Measurements from ENCODE around the gene TCERG1.

The TCERG1 gene

DNA sequence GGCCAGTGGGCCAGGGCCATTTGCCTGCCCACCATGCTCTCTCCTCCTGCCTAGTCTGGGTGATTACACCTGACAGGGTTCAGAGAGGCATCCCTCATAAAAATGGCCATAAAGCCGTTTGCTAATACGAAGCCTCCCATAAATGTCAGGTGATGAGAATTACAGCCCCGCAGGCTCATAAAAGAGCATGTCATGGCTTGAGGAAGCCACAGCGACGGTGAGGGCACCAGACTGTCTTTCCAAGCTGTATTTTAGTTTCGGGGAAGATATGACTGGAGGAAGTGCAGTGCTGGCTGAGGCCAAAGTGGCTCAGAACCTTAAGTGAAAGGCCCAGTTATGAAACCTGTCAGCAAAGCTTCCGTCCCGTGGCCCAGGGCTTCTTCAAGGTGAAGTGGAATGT is 18.5 kb upstream of the TCERG1 start:
- no peak for DNase-seq (ENCODE audit: low spot score)
- TF ChIP-seq, protein P1, sequence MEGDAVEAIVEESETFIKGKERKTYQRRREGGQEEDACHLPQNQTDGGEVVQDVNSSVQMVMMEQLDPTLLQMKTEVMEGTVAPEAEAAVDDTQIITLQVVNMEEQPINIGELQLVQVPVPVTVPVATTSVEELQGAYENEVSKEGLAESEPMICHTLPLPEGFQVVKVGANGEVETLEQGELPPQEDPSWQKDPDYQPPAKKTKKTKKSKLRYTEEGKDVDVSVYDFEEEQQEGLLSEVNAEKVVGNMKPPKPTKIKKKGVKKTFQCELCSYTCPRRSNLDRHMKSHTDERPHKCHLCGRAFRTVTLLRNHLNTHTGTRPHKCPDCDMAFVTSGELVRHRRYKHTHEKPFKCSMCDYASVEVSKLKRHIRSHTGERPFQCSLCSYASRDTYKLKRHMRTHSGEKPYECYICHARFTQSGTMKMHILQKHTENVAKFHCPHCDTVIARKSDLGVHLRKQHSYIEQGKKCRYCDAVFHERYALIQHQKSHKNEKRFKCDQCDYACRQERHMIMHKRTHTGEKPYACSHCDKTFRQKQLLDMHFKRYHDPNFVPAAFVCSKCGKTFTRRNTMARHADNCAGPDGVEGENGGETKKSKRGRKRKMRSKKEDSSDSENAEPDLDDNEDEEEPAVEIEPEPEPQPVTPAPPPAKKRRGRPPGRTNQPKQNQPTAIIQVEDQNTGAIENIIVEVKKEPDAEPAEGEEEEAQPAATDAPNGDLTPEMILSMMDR (IDR thresholded peaks at IDR 0.05): no peak
- Histone ChIP-seq H3K27ac (no peak overlapping the region), H3K4me3 (no peak overlapping the region)

DNA sequence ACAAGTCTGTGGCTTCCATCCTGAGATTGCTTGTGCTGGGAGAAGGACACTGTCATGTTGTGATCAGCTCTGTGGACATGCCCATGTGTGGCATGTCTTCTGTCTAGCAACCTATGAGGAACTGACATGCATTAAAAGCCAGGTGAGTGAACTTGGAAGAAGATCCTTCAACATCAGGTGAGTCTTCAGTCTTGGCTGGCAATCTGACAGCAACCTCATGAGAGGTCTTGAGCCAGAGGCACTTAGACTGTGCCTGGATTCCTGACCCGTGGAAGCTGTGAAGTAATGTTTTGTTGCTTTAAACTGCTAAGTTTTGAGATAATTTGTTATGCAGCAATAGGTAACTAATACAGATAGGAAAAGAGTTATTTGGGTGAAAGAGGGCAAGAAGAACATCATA is 6.8 kb upstream of the TCERG1 start:
- DNase-seq (ENCODE audit: low spot score): no peak
- Histone ChIP-seq H3K27ac (no peak overlapping the region), H3K4me3 (no peak overlapping the region)
- TF ChIP-seq, protein P1 (IDR thresholded peaks at IDR 0.05): no peak

DNA sequence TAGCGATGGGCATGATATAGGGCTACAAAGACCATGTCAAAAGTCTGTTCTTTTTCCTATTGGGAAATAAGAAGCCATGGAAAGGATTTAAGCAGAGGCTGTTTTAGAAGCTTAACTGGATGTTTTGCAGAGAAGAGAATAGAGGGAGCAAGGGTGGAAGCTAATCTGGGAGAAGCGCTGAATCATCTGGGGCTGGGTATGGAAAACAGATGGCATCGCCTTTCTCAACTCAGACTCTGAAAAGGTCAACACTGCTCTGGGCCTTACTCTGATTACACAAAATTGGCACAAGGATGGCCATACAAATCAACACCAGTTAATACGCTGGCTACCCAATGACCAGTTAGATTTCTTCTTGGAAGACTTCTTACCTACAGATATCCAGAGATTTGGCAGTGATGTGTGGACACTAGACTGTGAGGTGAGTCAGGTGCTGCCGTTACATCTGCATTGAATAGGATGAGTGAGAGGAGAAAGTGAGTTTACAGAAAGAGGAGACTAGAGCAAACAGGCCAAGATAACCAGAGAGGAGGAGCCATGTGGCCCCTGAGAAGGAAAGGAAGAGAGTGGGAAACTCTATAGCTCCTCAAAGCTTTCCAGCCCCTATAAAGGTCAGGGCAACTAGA is 6.2 kb upstream of the TCERG1 start:
- H3K27ac ChIP-seq: no peak overlapping the region
- no peak overlapping the region for H3K4me3 ChIP-seq
- DNase-seq (ENCODE audit: low spot score): no peak
- TF ChIP-seq, protein P1 (IDR thresholded peaks at IDR 0.05): no peak

DNA sequence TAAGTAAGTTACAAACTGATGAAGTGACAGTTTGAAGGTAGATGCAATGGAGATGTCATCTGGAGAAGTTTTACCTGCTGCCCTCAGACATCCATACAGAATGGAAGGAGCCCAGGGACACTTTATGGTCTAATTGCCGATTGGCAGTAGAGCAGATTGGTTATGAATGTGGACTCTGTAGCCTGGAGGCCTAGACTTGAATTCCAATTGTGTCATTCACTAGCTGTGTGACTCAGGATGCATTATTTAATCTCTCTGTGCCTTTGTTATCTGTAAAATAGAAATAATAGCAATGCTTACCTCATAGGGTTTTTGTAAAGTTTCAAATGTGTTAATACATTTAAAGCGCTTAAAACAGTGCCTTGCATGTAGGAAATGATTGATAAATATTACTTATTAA is 5.2 kb upstream of the TCERG1 start:
- no peak overlapping the region for H3K27ac ChIP-seq
- H3K4me3 ChIP-seq: no peak overlapping the region
- no peak for DNase-seq (ENCODE audit: low spot score)
- TF ChIP-seq, protein P1 (IDR thresholded peaks at IDR 0.05): no peak

DNA sequence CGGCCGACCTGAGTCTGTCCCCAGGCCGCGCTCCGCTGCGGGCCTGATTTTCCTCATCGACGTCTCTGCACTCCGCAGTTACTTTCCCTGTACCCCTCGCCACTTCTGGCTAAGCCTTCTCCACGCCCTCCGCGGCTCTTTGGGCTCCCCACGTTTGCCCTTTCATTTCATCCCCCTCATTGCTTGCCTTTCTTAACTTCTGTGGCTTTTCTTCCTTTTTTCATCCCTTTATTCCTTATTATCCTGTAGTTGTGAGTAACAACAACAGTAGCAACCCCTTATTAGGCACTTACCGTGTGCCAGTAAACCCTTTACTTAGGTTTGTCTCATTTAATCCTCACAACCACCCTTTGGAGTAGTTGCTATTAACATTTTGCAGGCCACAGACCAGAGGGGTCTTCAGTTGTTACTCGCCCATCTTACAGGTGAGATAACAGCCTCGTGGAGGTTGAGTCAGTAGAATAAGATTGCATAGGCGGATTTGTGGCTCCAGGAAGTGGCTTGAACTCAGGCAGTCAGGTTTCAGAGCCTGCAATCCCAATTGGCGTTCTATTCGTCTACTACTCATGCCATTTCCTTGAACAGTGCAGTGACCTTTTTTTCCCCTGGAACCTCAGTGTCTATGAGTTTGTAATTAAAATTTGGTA is 724 bp downstream of the TCERG1 start:
- no peak for DNase-seq (ENCODE audit: low spot score)
- TF ChIP-seq, protein P1 (IDR thresholded peaks at IDR 0.05): no peak
- Histone ChIP-seq H3K4me3 (peak overlapping the region; percentile 81), H3K27ac (peak overlapping the region; percentile 74 to 79)

DNA sequence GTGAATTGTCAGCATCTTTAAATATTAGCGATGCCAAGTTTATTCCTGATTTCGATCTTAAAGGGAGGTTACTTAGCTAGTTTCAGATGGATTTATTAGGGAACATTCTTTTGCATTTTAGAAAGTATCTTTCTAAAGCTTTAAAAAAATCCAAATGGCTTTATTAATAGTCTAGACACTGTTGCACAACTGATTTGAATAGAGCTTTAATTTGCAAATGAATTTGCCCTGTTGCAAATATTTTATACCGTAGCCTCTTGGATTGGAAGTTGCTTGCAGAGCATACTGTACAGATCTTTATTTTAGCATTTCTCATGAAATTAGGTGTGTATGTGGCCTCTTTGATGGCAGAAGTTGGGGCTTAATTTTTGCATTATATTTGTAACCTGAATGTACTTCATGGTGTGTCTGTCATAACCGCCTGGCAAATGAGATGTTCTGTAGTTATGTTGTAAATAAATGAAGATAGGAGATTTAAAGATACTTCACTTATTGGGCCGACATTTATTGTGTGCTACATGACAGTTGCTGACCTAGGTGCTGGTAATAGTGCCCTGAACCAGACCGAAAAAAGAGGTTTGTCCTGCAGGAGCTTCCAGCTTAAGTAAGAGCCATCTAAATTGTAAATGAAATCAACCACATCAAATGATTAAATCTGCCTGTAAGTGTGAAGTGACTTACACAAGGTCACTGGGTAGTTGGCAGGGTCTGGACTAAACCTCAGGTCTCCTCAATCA is 1.8 kb downstream of the TCERG1 start:
- Histone ChIP-seq H3K4me3 (peak overlapping the region; percentile 81), H3K27ac (no peak overlapping the region)
- DNase-seq (ENCODE audit: low spot score): no peak
- TF ChIP-seq, protein P1 (IDR thresholded peaks at IDR 0.05): no peak

Data from coronary artery (tissue), 2 donors.